Sigmoid colon (tissue), 7 donors: ENCODE results near the gene HOXB1. TPM values are rescaled to one million over a fixed set of nuclear protein-coding genes. Genes with fewer than 3 reads are reported as not detected.

ENCODE experiments used
- DNase-seq: peaks from one replicate; pipeline ENCODE4 v3.0.0-alpha.2; 2019
- H3K27ac ChIP-seq, 4 donors: fragments of 200-600 bp; sonication (generic); one replicate each; pipeline ENCODE4 v1.5.1; 2016 to 2019; ENCODE audit warnings: mild to moderate bottlenecking in 1 of 4
- H3K27me3 ChIP-seq, 3 donors: fragments of 200-600 bp; sonication (generic); one replicate each; pipeline ENCODE4 v1.5.1; 2019; ENCODE audit warnings: mild to moderate bottlenecking in 1 of 3
- H3K36me3 ChIP-seq, 4 donors: fragments of 200-600 bp; sonication (generic); one replicate each; pipeline ENCODE4 v1.5.1; 2016 to 2019
- H3K4me1 ChIP-seq, 4 donors: fragments of 200-600 bp; sonication (generic); one replicate each; pipeline ENCODE4 v1.5.1; 2017 to 2019
- H3K4me3 ChIP-seq, 4 donors: fragments of 200-600 bp; sonication (generic); one replicate each; pipeline ENCODE4 v1.5.1; 2017 to 2019; ENCODE audit warnings: mild to moderate bottlenecking in 2 of 4, moderate library complexity in 1 of 4
- H3K9me3 ChIP-seq, 4 donors: fragments of 200-600 bp in 3 of 4; sonication (generic) in 3 of 4; one replicate each; pipeline versions ENCODE4 v1.5.1 to v1.6.1; 2013 to 2019
- CTCF ChIP-seq, 4 experiments: fragments of 450-650 bp in 3 of 4; fragments of 200-600 bp in 1 of 4; IDR thresholded peaks; one replicate each; pipeline ENCODE4 v1.5.1; 2016 to 2019; ENCODE audit warnings: antibody characterized with exemption in 4 of 4, mild to moderate bottlenecking in 3 of 4, moderate library complexity in 2 of 4
- EP300 ChIP-seq, 4 donors: sonication (generic); formaldehyde crosslinking; IDR thresholded peaks; one replicate each; pipeline ENCODE4 v1.6.1; 2017; ENCODE audit warnings: antibody characterized with exemption in 4 of 4
- POLR2A ChIP-seq, 2 donors: fragments of 450-650 bp; IDR thresholded peaks; one replicate each; pipeline ENCODE4 v1.6.1; 2016; ENCODE audit warnings: antibody characterized with exemption in 2 of 2, mild to moderate bottlenecking in 2 of 2, moderate library complexity in 2 of 2
- POLR2AphosphoS5 ChIP-seq, 4 donors: sonication (generic); formaldehyde crosslinking; IDR thresholded peaks; one replicate each; pipeline ENCODE4 v1.6.1; 2017; ENCODE audit warnings: antibody characterized with exemption in 4 of 4
- WGBS, 2 donors: extraction: QIAGEN DNeasy Blood & Tissue Kit; methylation state at CpG; one replicate each; pipeline ENCODE4 v1.1.7; 2013; 5-methylcytosine and 5-hydroxymethylcytosine counted together
- intact Hi-C: fragments of 100-400 bp; cut with DNase I; formaldehyde crosslinking; loops from one replicate; pipeline ENCODE4 v1.15.1; 2023
- polyA plus RNA-seq, 3 donors: library from polyadenylated mRNA; stranded (reverse); fragments of 200-250 nt; gene quantifications; one replicate each; pipeline ENCODE4 v1.2.3, GENCODE V29; 2013
- total RNA-seq, 4 donors: library from RNA; depleted of rRNA; stranded (reverse); fragments of >200 nt; gene quantifications; one replicate each; pipeline ENCODE4 v1.1.0, GENCODE V29; 2016
- donor health status: healthy with polysubstance abuse.
- donor health status: Bipolar disorder and iron deficiency.
- donor health status: healthy.

Gene HOXB1
- total and polyA plus RNA-seq, 7 donors = 0.27 to 0.92 (median 0.60) TPM; not detected in 4

GRCh38 chr17:48577946-48578615 lies 47.3 kb upstream of the HOXB1 start, which contains the start of gene HOXB4:
Gene HOXB4, minus strand, starts transcription at chr17:48578350. Its CDS starts 31 bp downstream, at chr17:48578319.
- no peaks in the 10 kb centered on the region for H3K36me3 ChIP-seq
- H3K9me3 ChIP-seq = no peaks in the 10 kb centered on the region
- 2% methylated on average over 58 of the region's 58 CpGs for WGBS, 2 donors
- no peak for TF ChIP-seq CTCF (IDR thresholded peaks at IDR 0.05)
- TF ChIP-seq EP300 (IDR thresholded peaks at IDR 0.05) = no peak
- peak; percentile 17 to 37 for TF ChIP-seq POLR2A (IDR thresholded peaks at IDR 0.05)
- peak; percentile 54 to 83 (median 62) for TF ChIP-seq POLR2AphosphoS5 (IDR thresholded peaks at IDR 0.05)
- H3K4me1 ChIP-seq = peaks cover 0 to 74% (median 53%) of the 10 kb centered on the region in 4 donors
- H3K27ac ChIP-seq = peak within 1 kb of the TSS; percentile 94 to 99 (median 96)
- peak; percentile 95 for DNase-seq
- H3K4me3 ChIP-seq = peak within 1 kb of the TSS; percentile 66 to 84 (median 70)
- no peaks in the 10 kb centered on the region for H3K27me3 ChIP-seq
- intact Hi-C loops = loop anchor here (2.0 kb wide), 1 partner anchor 35 kb away; no protein-coding TSS in a partner anchor

- H3K36me3 ChIP-seq = no peaks in the 10 kb centered on the region
- intact Hi-C loops = loop anchor here (2.0 kb wide), 1 partner anchor 35 kb away; no protein-coding TSS in a partner anchor
- no peaks in the 10 kb centered on the region for H3K27me3 ChIP-seq
- H3K4me3 ChIP-seq = peak overlapping the region; percentile 66 to 84 (median 70)
- peak overlapping the region; percentile 94 to 99 (median 96) for H3K27ac ChIP-seq
- no peak for DNase-seq
- TF ChIP-seq POLR2AphosphoS5 (IDR thresholded peaks at IDR 0.05) = peak in 3 of 4 donors; percentile 2 to 53 (median 43)
- TF ChIP-seq CTCF (IDR thresholded peaks at IDR 0.05) = no peak
- peak in 1 of 2 donors; percentile 4 for TF ChIP-seq POLR2A (IDR thresholded peaks at IDR 0.05)
- TF ChIP-seq EP300 (IDR thresholded peaks at IDR 0.05) = no peak
- peaks cover 0 to 74% (median 55%) of the 10 kb centered on the region in 4 donors for H3K4me1 ChIP-seq
- 0 to 2% methylated on average over 19 of the region's 19 CpGs for WGBS, 2 donors
- no peaks in the 10 kb centered on the region for H3K9me3 ChIP-seq
Observed at GRCh38 chr17:48577330-48577945, 46.6 kb upstream of the HOXB1 start.

- TF ChIP-seq CTCF (IDR thresholded peaks at IDR 0.05) (no peak), POLR2AphosphoS5 (IDR thresholded peaks at IDR 0.05) (peak; percentile 57 to 76 (median 63)), POLR2A (IDR thresholded peaks at IDR 0.05) (peak in 1 of 2 donors; percentile 44)
- Histone ChIP-seq H3K27ac (peak overlapping the region; percentile 94 to 99 (median 96)), H3K36me3 (no peaks in the 10 kb centered on the region), H3K4me3 (peak overlapping the region; percentile 66 to 84 (median 70)), H3K4me1 (peaks cover 0 to 80% (median 62%) of the 10 kb centered on the region in 4 donors), H3K27me3 (no peaks in the 10 kb centered on the region), H3K9me3 (no peaks in the 10 kb centered on the region)
- peak; percentile 92 for DNase-seq
- 40 to 68% methylated on average over 43 of the region's 43 CpGs for WGBS, 2 donors
- intact Hi-C loops = loop anchor here (2.0 kb wide), 1 partner anchor 34 kb away; no protein-coding TSS in a partner anchor
Observed at GRCh38 chr17:48576479-48577309, 45.9 kb upstream of the HOXB1 start.

- Histone ChIP-seq H3K36me3 (no peaks in the 10 kb centered on the region), H3K27ac (peak overlapping the region; percentile 94 to 99 (median 96)), H3K4me3 (peak overlapping the region; percentile 66 to 84 (median 70)), H3K27me3 (no peaks in the 10 kb centered on the region), H3K4me1 (peaks cover 0 to 87% (median 64%) of the 10 kb centered on the region in 4 donors), H3K9me3 (no peaks in the 10 kb centered on the region)
- WGBS, 2 donors = 61 to 75% methylated on average over 22 of the region's 22 CpGs
- DNase-seq = no peak
- intact Hi-C loops = loop anchor here (2.0 kb wide), 1 partner anchor 33 kb away; no protein-coding TSS in a partner anchor
- no peak for TF ChIP-seq EP300 (IDR thresholded peaks at IDR 0.05)
- peak in 3 of 4 donors; percentile 19 to 60 (median 58) for TF ChIP-seq POLR2AphosphoS5 (IDR thresholded peaks at IDR 0.05)
- TF ChIP-seq POLR2A (IDR thresholded peaks at IDR 0.05) = no peak
- TF ChIP-seq CTCF (IDR thresholded peaks at IDR 0.05) = no peak
Observed at GRCh38 chr17:48575673-48576478, 45.1 kb upstream of the HOXB1 start.
